ENCODE measurements around the gene CDC42EP3. TPM values are rescaled to one million over a fixed set of nuclear protein-coding genes. Genes with fewer than 3 reads are reported as not detected.
A peak's percentile ranks its signal among the peaks of the same experiment; 100 is the strongest.

CDC42EP3 gene
- total and polyA plus RNA-seq, 2 donors (not counting 1 experiment from before 2014, with no cell fraction given): 28.0 to 29.9 TPM

DNA sequence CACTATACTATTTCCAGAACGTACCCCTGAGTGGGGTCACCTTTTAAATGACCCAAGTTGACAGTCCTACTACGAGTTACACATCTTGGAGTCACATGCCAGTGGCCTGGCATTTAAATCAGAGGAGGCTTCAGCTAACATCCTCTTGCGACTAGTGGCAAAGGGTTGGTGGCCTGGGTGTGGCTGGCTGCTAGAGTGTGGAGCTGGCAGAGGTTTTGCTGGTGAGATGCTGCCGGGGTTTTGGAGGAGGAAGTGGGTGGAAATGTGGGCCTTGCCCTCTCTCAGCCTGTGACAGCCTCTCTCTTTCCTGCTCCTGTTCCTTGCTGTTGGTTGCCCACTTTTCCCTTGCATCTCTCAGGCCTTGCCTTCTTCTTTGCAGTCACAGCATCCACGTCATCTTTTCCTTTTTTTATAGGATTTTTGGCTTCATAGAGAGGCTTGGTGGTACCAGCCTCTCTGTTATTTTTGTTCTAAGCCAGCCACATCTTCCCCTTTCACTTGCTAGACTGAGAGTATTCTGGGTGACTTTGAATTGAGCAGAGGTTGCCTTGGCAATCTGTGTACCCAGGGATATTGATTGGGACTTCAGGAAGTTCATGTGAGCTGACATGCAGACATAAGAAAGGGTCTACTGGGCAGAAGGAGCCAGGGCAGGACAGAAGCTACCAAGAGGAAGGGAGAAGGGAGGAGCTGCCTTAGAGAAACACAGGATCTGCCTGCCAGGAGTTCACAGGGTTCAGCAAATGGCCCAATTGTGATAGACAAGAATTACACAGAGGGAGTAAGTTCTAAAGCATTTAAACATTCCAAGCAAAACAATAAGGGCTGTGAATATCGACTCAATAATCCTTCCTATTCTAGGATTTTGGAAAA lies 55.4 kb downstream of the CDC42EP3 start:
- peak overlapping the region; percentile 60 for H2AFZ ChIP-seq (ENCODE audit: insufficient read depth, low read depth, low read length, poor library complexity, severe bottlenecking)
- ATAC-seq (ENCODE audit: low read depth): peak; percentile 87
- H3K9me3 ChIP-seq (ENCODE audit: control extremely low read depth in 1 of 3, control insufficient read depth in 2 of 3, insufficient read depth in 1 of 3, low read length in 2 of 3): peaks cover under 1 to 3% (median 3%) of the 10 kb centered on the region in 3 donors
- Mint-ChIP-seq H3K4me1 (peaks cover 37% of the 10 kb centered on the region), H3K4me3 (peak overlapping the region; percentile 46), H3K27me3 (no peaks in the 10 kb centered on the region), H3K27ac (peak overlapping the region; percentile 94), H3K9me3 (ENCODE audit: insufficient read depth) (peaks cover 4% of the 10 kb centered on the region)
- H3K4me3 ChIP-seq (ENCODE audit: control extremely low read depth in 1 of 5, extremely low read depth in 1 of 5, insufficient read depth in 1 of 5, low read depth in 2 of 5, low read length in 4 of 5): no peak overlapping the region
- CTCF ChIA-PET: interaction anchor here (0.8 to 1.9 kb wide), 8 partner anchors 8 to 220 kb away, joined by 3 to 7 read pairs (median 4); partner anchors contain the start of gene CDC42EP3
- no peaks in the 10 kb centered on the region for H3K36me3 ChIP-seq (replicated peaks in 1 of 2; ENCODE audit: control extremely low read depth in 1 of 2, control insufficient read depth in 1 of 2, extremely low read depth in 1 of 2, insufficient read depth in 2 of 2, low read length in 1 of 2)
- H4K20me1 ChIP-seq (ENCODE audit: control insufficient read depth, insufficient read depth, low read length, poor library complexity, severe bottlenecking): no peaks in the 10 kb centered on the region
- peaks cover 28 to 30% of the 10 kb centered on the region in 2 donors for H3K4me1 ChIP-seq (ENCODE audit: control insufficient read depth in 2 of 2, insufficient read depth in 2 of 2, low read length in 2 of 2)
- DNase-seq: peak; percentile 81
- H3K4me2 ChIP-seq (replicated peaks; ENCODE audit: low read depth, low read length, poor library complexity, severe bottlenecking): peak overlapping the region; percentile 62
- no peak for TF ChIP-seq EZH2 (IDR thresholded peaks at IDR 0.05; ENCODE audit: borderline replicate concordance, insufficient read depth, low read depth, low read length, poor library complexity, severe bottlenecking)
- TF ChIP-seq CTCF (IDR thresholded peaks at IDR 0.05): no peak
- H3K27ac ChIP-seq (ENCODE audit: low read length in 2 of 2): peak overlapping the region; percentile 77 to 79
- intact Hi-C loops (cut with micrococcal nuclease): loop anchor here (1.0 kb wide), 2 partner anchors 10 to 19 kb away; no protein-coding TSS in a partner anchor
- H3K27me3 ChIP-seq (replicated peaks in 1 of 4; ENCODE audit: control extremely low read depth in 1 of 4, control insufficient read depth in 3 of 4, insufficient read depth in 4 of 4, low read length in 3 of 4): no peaks in the 10 kb centered on the region
- WGBS (ENCODE audit: insufficient coverage): 50% methylated on average over 2 of the region's 6 CpGs
- POLR2A ChIA-PET: interaction anchor here (0.9 to 1.3 kb wide), 3 partner anchors 9 to 56 kb away, joined by 4 read pairs; no protein-coding TSS in a partner anchor
- no peaks in the 10 kb centered on the region for H3K79me2 ChIP-seq (ENCODE audit: control insufficient read depth, insufficient read depth, low read length)
- H3K9ac ChIP-seq (ENCODE audit: low read length): peak overlapping the region; percentile 13
